ENCODE results near the gene HRCT1. TPM values are rescaled to one million over a fixed set of nuclear protein-coding genes. Genes with fewer than 3 reads are reported as not detected.

Gene HRCT1
- total RNA-seq, 1 experiment from 2014 or later = 6.0 TPM

GRCh38 chr9:35915681-35916294 is 9.8 kb downstream of the HRCT1 start:
- Mint-ChIP-seq H3K4me1 (ENCODE audit: insufficient read depth, unreplicated experiment) (peaks cover 4% of the 10 kb centered on the region), H3K36me3 (ENCODE audit: insufficient read depth, unreplicated experiment) (no peaks in the 10 kb centered on the region), H3K9me3 (ENCODE audit: unreplicated experiment) (no peaks in the 10 kb centered on the region), H3K27me3 (ENCODE audit: insufficient read depth, unreplicated experiment) (no peaks in the 10 kb centered on the region), H3K4me3 (ENCODE audit: unreplicated experiment) (no peak overlapping the region), H3K27ac (ENCODE audit: low read depth, unreplicated experiment) (no peak overlapping the region)
- no peak for DNase-seq (ENCODE audit: unreplicated experiment)
- no peak for TF ChIP-seq CTCF (IDR thresholded peaks at IDR 0.05; ENCODE audit: unreplicated experiment)
- ChIA-PET POLR2A (no interaction called here), CTCF (interaction anchor here (0.9 kb wide), 1 partner anchor 33 kb away, joined by 4 read pairs; no protein-coding TSS in a partner anchor)
- intact Hi-C loops (cut with micrococcal nuclease) = no loop called here
- BruUV-seq (replicated peaks) = no TSS peak

GRCh38 chr9:35917261-35917660 is 11.3 kb downstream of the HRCT1 start:
- H3K9me3 Mint-ChIP-seq (ENCODE audit: unreplicated experiment) = no peaks in the 10 kb centered on the region
- H3K27ac Mint-ChIP-seq (ENCODE audit: low read depth, unreplicated experiment) = no peak overlapping the region
- H3K27me3 Mint-ChIP-seq (ENCODE audit: insufficient read depth, unreplicated experiment) = no peaks in the 10 kb centered on the region
- no TSS peak for BruUV-seq (replicated peaks)
- H3K4me1 Mint-ChIP-seq (ENCODE audit: insufficient read depth, unreplicated experiment) = no peaks in the 10 kb centered on the region
- POLR2A ChIA-PET = interaction anchor here (0.6 kb wide), 1 partner anchor 134 kb away, joined by 4 read pairs; no protein-coding TSS in a partner anchor
- H3K4me3 Mint-ChIP-seq (ENCODE audit: unreplicated experiment) = no peak overlapping the region
- no peak for TF ChIP-seq CTCF (IDR thresholded peaks at IDR 0.05; ENCODE audit: unreplicated experiment)
- intact Hi-C loops (cut with micrococcal nuclease) = no loop called here
- H3K36me3 Mint-ChIP-seq (ENCODE audit: insufficient read depth, unreplicated experiment) = no peaks in the 10 kb centered on the region
- DNase-seq (ENCODE audit: unreplicated experiment) = no peak
- CTCF ChIA-PET = interaction anchor here (1.5 kb wide), 1 partner anchor 127 kb away, joined by 5 read pairs; no protein-coding TSS in a partner anchor

- Mint-ChIP-seq H3K27ac (ENCODE audit: low read depth, unreplicated experiment) (no peak overlapping the region), H3K9me3 (ENCODE audit: unreplicated experiment) (no peaks in the 10 kb centered on the region), H3K36me3 (ENCODE audit: insufficient read depth, unreplicated experiment) (no peaks in the 10 kb centered on the region), H3K27me3 (ENCODE audit: insufficient read depth, unreplicated experiment) (no peaks in the 10 kb centered on the region), H3K4me1 (ENCODE audit: insufficient read depth, unreplicated experiment) (peaks cover 6% of the 10 kb centered on the region), H3K4me3 (ENCODE audit: unreplicated experiment) (no peak overlapping the region)
- TF ChIP-seq CTCF (IDR thresholded peaks at IDR 0.05; ENCODE audit: unreplicated experiment) = no peak
- CTCF ChIA-PET = interaction anchor here (0.7 to 2.3 kb wide), 6 partner anchors 8 to 440 kb away, joined by 3 to 15 read pairs (median 4); partner anchors contain the start of gene SPAAR
- intact Hi-C loops (cut with micrococcal nuclease) = no loop called here
- no TSS peak for BruUV-seq (replicated peaks)
- DNase-seq (ENCODE audit: unreplicated experiment) = peak; percentile 13
- POLR2A ChIA-PET = no interaction called here
These were observed 12.8 kb downstream of the HRCT1 start for GRCh38 chr9:35918780-35919179.

GRCh38 chr9:35919212-35920008 is 13.4 kb downstream of the HRCT1 start:
- TF ChIP-seq CTCF (IDR thresholded peaks at IDR 0.05; ENCODE audit: unreplicated experiment) = no peak
- H3K27ac Mint-ChIP-seq (ENCODE audit: low read depth, unreplicated experiment) = no peak overlapping the region
- no peaks in the 10 kb centered on the region for H3K27me3 Mint-ChIP-seq (ENCODE audit: insufficient read depth, unreplicated experiment)
- H3K9me3 Mint-ChIP-seq (ENCODE audit: unreplicated experiment) = no peaks in the 10 kb centered on the region
- no peaks in the 10 kb centered on the region for H3K36me3 Mint-ChIP-seq (ENCODE audit: insufficient read depth, unreplicated experiment)
- ChIA-PET CTCF (interaction anchor here (0.7 to 2.5 kb wide), 5 partner anchors 9 to 440 kb away, joined by 3 to 15 read pairs (median 3); partner anchors contain the start of gene SPAAR), POLR2A (interaction anchor here (1.8 to 2.9 kb wide), 2 partner anchors 8 to 13 kb away, joined by 8 to 21 read pairs; partner anchors contain the start of gene HRCT1)
- H3K4me3 Mint-ChIP-seq (ENCODE audit: unreplicated experiment) = no peak overlapping the region
- H3K4me1 Mint-ChIP-seq (ENCODE audit: insufficient read depth, unreplicated experiment) = peaks cover 13% of the 10 kb centered on the region
- no TSS peak for BruUV-seq (replicated peaks)
- no peak for DNase-seq (ENCODE audit: unreplicated experiment)
- intact Hi-C loops (cut with micrococcal nuclease) = no loop called here
